Measurements from ENCODE around the gene RNF220. TPM values are rescaled to one million over a fixed set of nuclear protein-coding genes. Genes with fewer than 3 reads are reported as not detected.

The RNF220 gene
- total and polyA plus RNA-seq, 2 of the 4 experiments (the other 2 are of a cell fraction) = 71.8 to 77.1 TPM

DNA sequence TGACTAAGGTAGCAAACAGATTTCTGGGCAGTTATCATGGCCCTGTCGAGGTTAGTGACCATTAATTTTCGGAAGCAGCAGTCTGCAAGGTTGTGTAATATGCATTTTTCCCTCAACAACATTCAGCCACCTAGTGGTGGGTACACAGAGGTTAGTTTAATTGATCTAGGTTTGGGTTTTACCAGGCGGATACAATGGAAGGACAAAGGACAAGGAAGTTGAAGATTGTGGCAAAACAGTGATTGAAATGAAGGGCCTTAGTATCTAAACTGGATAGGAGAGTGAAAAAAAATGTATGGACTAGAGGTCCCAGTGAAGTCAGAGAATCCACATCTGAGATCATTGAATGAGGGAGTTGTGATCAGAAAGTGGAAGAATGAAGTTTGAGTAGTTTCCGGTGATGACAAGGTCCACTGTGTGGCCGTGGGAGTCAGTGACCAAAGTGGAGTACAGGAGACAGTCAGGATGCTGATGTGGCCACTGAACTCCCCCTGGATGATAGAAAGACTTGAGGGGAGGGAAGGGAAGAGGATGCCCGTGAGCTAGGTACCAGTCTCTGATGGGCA is 272.2 kb downstream of the RNF220 start:
- ChIA-PET POLR2A (ENCODE audit: unreplicated experiment) (no interaction called here), CTCF (no interaction called here)
- no peak overlapping the region for H2AFZ ChIP-seq (replicated peaks; ENCODE audit: low read length, poor library complexity)
- no peak overlapping the region for H3K56ac ChIP-seq (ENCODE audit: extremely low read depth, insufficient read depth, low read length)
- H4K8ac ChIP-seq (ENCODE audit: low read depth in 2 of 2, low read length in 2 of 2) = peak overlapping the region in 1 of 2 experiments; percentile 28; a peak in 1 of 4 replicates
- no peak overlapping the region for H3K18ac ChIP-seq (ENCODE audit: low read depth, low read length)
- TF ChIP-seq RAD21 (IDR thresholded peaks at IDR 0.05; ENCODE audit: low read length) (peak; percentile 21; the same call in 1 of the 2 replicates), CTCF (conservative IDR thresholded peaks at IDR 0.05; ENCODE audit: low read depth, low read length) (peak; percentile 48), NFE2L2 (IDR thresholded peaks at IDR 0.05; ENCODE audit: low read depth, low read length) (no peak), CEBPB (IDR thresholded peaks at IDR 0.05; ENCODE audit: low read depth, low read length) (peak; percentile 88)
- 84% methylated on average over 3 of the region's 6 CpGs; no CpG with 5 or more reads in 1 of the 2 experiments for WGBS, 2 experiments (ENCODE audit: extremely low coverage in 2 of 2, insufficient read length in 1 of 2)
- no peak overlapping the region for H3K4me2 ChIP-seq (ENCODE audit: low read depth, low read length)
- H3K4ac ChIP-seq (ENCODE audit: low read depth, low read length) = no peak overlapping the region
- H3K79me1 ChIP-seq (ENCODE audit: low read depth in 1 of 2, low read length in 2 of 2) = peaks cover 5 to 10% of the 10 kb centered on the region in 2 experiments; a peak in 3 of 4 replicates
- H3K9me3 ChIP-seq (ENCODE audit: control insufficient read depth, insufficient read depth, low read length) = no peaks in the 10 kb centered on the region
- ATAC-seq (ENCODE audit: low read depth) (no peak), DNase-seq (peak; percentile 53)
- H2AK5ac ChIP-seq (ENCODE audit: low read depth, low read length) = peak overlapping the region; percentile 2; the same call in 1 of the 2 replicates
- no peak overlapping the region; the same call in 1 of the 2 replicates for H4K5ac ChIP-seq (ENCODE audit: low read depth, low read length)
- peak overlapping the region; percentile 29; the same call in 1 of the 2 replicates for H2BK20ac ChIP-seq (ENCODE audit: low read depth, low read length)
- no peak overlapping the region for H3K9ac ChIP-seq (ENCODE audit: low read depth, low read length)
- no peaks in the 10 kb centered on the region for H3K27me3 ChIP-seq (ENCODE audit: control insufficient read depth, insufficient read depth, low read length)
- peaks cover 6% of the 10 kb centered on the region for H3K4me1 ChIP-seq (ENCODE audit: control insufficient read depth, insufficient read depth, low read length)
- peaks cover 6% of the 10 kb centered on the region for H3K9me1 ChIP-seq (ENCODE audit: insufficient read depth, low read length)
- no peak overlapping the region for H4K91ac ChIP-seq (ENCODE audit: insufficient read depth, low read depth, low read length)
- H3K36me3 ChIP-seq (ENCODE audit: control insufficient read depth, insufficient read depth, low read length) = no peaks in the 10 kb centered on the region
- H2BK5ac ChIP-seq (ENCODE audit: low read depth, low read length, poor library complexity, severe bottlenecking) = no peak overlapping the region
- dilution Hi-C loops (cut with HindIII; ENCODE audit: low sequenced_read_pairs, unreplicated experiment) = no loop called here
- no peak overlapping the region for H3K14ac ChIP-seq (replicated peaks; ENCODE audit: low read depth, low read length)
- intact Hi-C loops (cut with micrococcal nuclease) = no loop called here
- no peak overlapping the region for H3K23ac ChIP-seq (ENCODE audit: low read depth, low read length)
- H4K20me1 ChIP-seq (ENCODE audit: insufficient read depth, low read length) = no peaks in the 10 kb centered on the region
- H2BK120ac ChIP-seq (ENCODE audit: low read depth, low read length) = no peak overlapping the region
- in situ Hi-C loops (cut with MboI; ENCODE audit: low sequenced_read_pairs) = no loop called here
- 0 out of 3 replicates have a peak overlapping the region, but pooled peaks have one; percentile 46 for H2BK15ac ChIP-seq (ENCODE audit: low read depth, low read length)
- no peak overlapping the region for H3K4me3 ChIP-seq (ENCODE audit: insufficient read depth, low read depth, low read length)
- no TSS peak for BruUV-seq (replicated peaks)
- no peak overlapping the region for H3K27ac ChIP-seq (ENCODE audit: insufficient read depth, low read length)
- H2AK9ac ChIP-seq (replicated peaks; ENCODE audit: low read depth, low read length, poor library complexity) = no peak overlapping the region
